ENCODE measurements around the gene PRSS2. TPM values are rescaled to one million over a fixed set of nuclear protein-coding genes. Genes with fewer than 3 reads are reported as not detected.

Gene PRSS2
- total RNA-seq, 1 experiment from 2014 or later, result 22.4 TPM

GRCh38 chr7:142822714-142823113 is 51.9 kb downstream of the PRSS2 start:
- BruUV-seq (replicated peaks), result no TSS peak
- CTCF ChIA-PET, result no interaction called here
- no peaks in the 10 kb centered on the region for H3K4me1 ChIP-seq (ENCODE audit: control insufficient read depth, insufficient read depth, low read length)
- POLR2A ChIA-PET, result no interaction called here
- ATAC-seq (no peak), DNase-seq (ENCODE audit: low read depth, low spot score) (no peak)
- intact Hi-C loops (cut with micrococcal nuclease; ENCODE audit: unreplicated experiment), result no loop called here
- no peaks in the 10 kb centered on the region; the same call in 1 of the 2 replicates for H3K27me3 ChIP-seq (ENCODE audit: control insufficient read depth, insufficient read depth, low read length)
- in situ Hi-C loops (cut with HindIII; ENCODE audit: low pct_unique_long_range_greater_than_20kb, low sequenced_read_pairs), result no loop called here
- no peaks in the 10 kb centered on the region for H3K36me3 ChIP-seq (ENCODE audit: control insufficient read depth, insufficient read depth, low read length)
- TF ChIP-seq TCF7L2 (IDR thresholded peaks at IDR 0.05; ENCODE audit: low read depth, low read length), result no peak
- no peak for TF ChIP-seq SIN3A (IDR thresholded peaks at IDR 0.05; ENCODE audit: borderline replicate concordance, insufficient read depth, low read depth, low read length)
- TF ChIP-seq REST (IDR thresholded peaks at IDR 0.05; ENCODE audit: insufficient read depth in 1 of 2, low read depth in 2 of 2, low read length in 1 of 2), result no peak
- no peak for TF ChIP-seq CTCF (IDR thresholded peaks at IDR 0.05)
- no peak for TF ChIP-seq POLR2AphosphoS5 (IDR thresholded peaks at IDR 0.05; ENCODE audit: low read depth, low read length)
- H3K4me3 ChIP-seq (ENCODE audit: low read depth in 2 of 2, low read length in 2 of 2), result no peak overlapping the region
- no peak overlapping the region for H3K27ac ChIP-seq (ENCODE audit: low read length)
- H3K9me3 ChIP-seq (ENCODE audit: control insufficient read depth, insufficient read depth, low read depth, low read length), result no peaks in the 10 kb centered on the region

Other genes starting within 250 kb of the PRSS2 start
- 7.3 TPM for gene PRSS1, start 21.5 kb upstream of the PRSS2 start, total RNA-seq (2021; ENCODE audit: unreplicated experiment)
- 0.54 TPM for gene EPHB6, start 84.1 kb downstream of the PRSS2 start, total RNA-seq (2021; ENCODE audit: unreplicated experiment)
- not detected for gene TRPV6, start 114.8 kb downstream of the PRSS2 start, total RNA-seq (2021; ENCODE audit: unreplicated experiment)
- not detected for gene TRPV5, start 162.8 kb downstream of the PRSS2 start, total RNA-seq (2021; ENCODE audit: unreplicated experiment)
- not detected for gene LLCFC1, start 168.5 kb downstream of the PRSS2 start, total RNA-seq (2021; ENCODE audit: unreplicated experiment)
- gene KEL, start 191.4 kb downstream of the PRSS2 start, total RNA-seq (2021; ENCODE audit: unreplicated experiment), result 0.44 TPM